K562 (cell line): ENCODE results near the gene SCRN1. TPM values are rescaled to one million over a fixed set of nuclear protein-coding genes. Genes with fewer than 3 reads are reported as not detected.

Source experiments
- ARID1B ChIP-seq: fragments of 450-650 bp; IDR thresholded peaks from 2 replicates; pipeline ENCODE4 v1.6.1; 2016; ENCODE audit warnings: antibody characterized with exemption, mild to moderate bottlenecking, inconsistent platforms
- CBFB ChIP-seq: sonication (generic); formaldehyde crosslinking; IDR thresholded peaks from 2 replicates; pipeline ENCODE4 v1.4.0; 2020; ENCODE audit warnings: mild to moderate bottlenecking, missing genetic modification reagents
- EP400 ChIP-seq: fragments of 450-650 bp; IDR thresholded peaks from 2 replicates; pipeline ENCODE4 v1.6.1; 2017; ENCODE audit warnings: antibody characterized with exemption, mild to moderate bottlenecking, moderate library complexity
- KAT8 ChIP-seq: fragments of 450-650 bp; IDR thresholded peaks from 2 replicates; pipeline ENCODE4 v1.6.1; 2016; ENCODE audit warnings: low read depth, mild to moderate bottlenecking
- TRIM25 ChIP-seq: fragments of 450-650 bp; IDR thresholded peaks from 2 replicates; pipeline ENCODE4 v1.7.0; 2016; ENCODE audit warnings: borderline replicate concordance
- ZBTB1 ChIP-seq: sonication (generic); formaldehyde crosslinking; IDR thresholded peaks from 2 replicates; pipeline ENCODE4 v1.8.1; 2023; ENCODE audit warnings: missing genetic modification reagents, low read depth, mild to moderate bottlenecking, borderline replicate concordance
- ZBTB2 ChIP-seq: fragments of 450-650 bp; IDR thresholded peaks from 2 replicates; pipeline ENCODE4 v1.6.1; 2016; ENCODE audit warnings: antibody characterized with exemption
- ZHX1 ChIP-seq: fragments of 150-350 bp; conservative IDR thresholded peaks from 2 replicates; pipeline ENCODE4 v1.6.1; 2014; ENCODE audit warnings: low read length
- ZNF318 ChIP-seq, 2 experiments: fragments of 450-650 bp; IDR thresholded peaks; 2 replicates each; pipeline ENCODE4 v1.6.1; 2016; ENCODE audit warnings: mild to moderate bottlenecking in 2 of 2, borderline replicate concordance in 1 of 2, low read depth in 1 of 2, moderate library complexity in 1 of 2
- polyA plus RNA-seq, 8 experiments: library from polyadenylated mRNA; depleted of rRNA in 4 of 8; stranded (reverse) in 5 of 8; unstranded in 3 of 8; fragments of >200 nt; fragmentation: Nextera tagmentation in 2 of 8; fragmentation: Illumina TruSeq in 1 of 8; extraction: Ambion mirVana in 2 of 8; extraction: Trizol in 1 of 8; gene quantifications; 2 replicates each; pipeline versions ENCODE4 v1.2.1 to v1.2.3, GENCODE V29; 2011 to 2014; ENCODE audit warnings: inconsistent platforms in 1 of 8, missing spikeins in 1 of 8
- total RNA-seq, 7 experiments: library from RNA; depleted of rRNA in 6 of 7; stranded (reverse); fragments of >200 nt in 6 of 7; fragmentation: Illumina TruSeq in 2 of 7; extraction: Trizol in 2 of 7; gene quantifications; 2 replicates each; pipeline versions ENCODE4 v1.2.1 to v1.2.3, GENCODE V29; 2011 to 2021; ENCODE audit warnings: low replicate concordance in 1 of 7
- TF ChIP-seq, protein P1 (sequence below): sonication (generic); formaldehyde crosslinking; IDR thresholded peaks from 2 replicates; pipeline ENCODE4 v1.5.0; 2020; ENCODE audit warnings: missing genetic modification reagents

Gene SCRN1
- total and polyA plus RNA-seq, 9 of the 15 experiments (the other 6 are each of a cell fraction or from before 2014, with no cell fraction given) = 0.13 to 1.4 (median 0.20) TPM

GRCh38 chr7:30026229-30027064 lies 36.8 kb upstream of the SCRN1 start, which contains the start of gene FKBP14 (continued):
- TF ChIP-seq ZHX1 (no peak; the same call in 1 of the 2 replicates), CBFB (no peak), ZBTB1 (CRISPR knock-in tag) (no peak), EP400 (peak; percentile 92), ARID1B (peak; percentile 33; the same call in 1 of the 2 replicates), ZNF318 (IDR thresholded peaks at IDR 0.05; ENCODE audit: borderline replicate concordance in 1 of 2, low read depth in 1 of 2) (no peak), ZBTB2 (no peak), KAT8 (no peak), TRIM25 (no peak)
- TF ChIP-seq, protein P1, sequence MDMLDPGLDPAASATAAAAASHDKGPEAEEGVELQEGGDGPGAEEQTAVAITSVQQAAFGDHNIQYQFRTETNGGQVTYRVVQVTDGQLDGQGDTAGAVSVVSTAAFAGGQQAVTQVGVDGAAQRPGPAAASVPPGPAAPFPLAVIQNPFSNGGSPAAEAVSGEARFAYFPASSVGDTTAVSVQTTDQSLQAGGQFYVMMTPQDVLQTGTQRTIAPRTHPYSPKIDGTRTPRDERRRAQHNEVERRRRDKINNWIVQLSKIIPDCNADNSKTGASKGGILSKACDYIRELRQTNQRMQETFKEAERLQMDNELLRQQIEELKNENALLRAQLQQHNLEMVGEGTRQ (CRISPR knock-in tag) = no peak
